GM18868 (cell line): Measurements from ENCODE around the gene PRDM15.

Experiments
- ATAC-seq: cut with Tn5 transposase; IDR thresholded peaks from one replicate; pipeline ENCODE4 v1.9.1; 2021; ENCODE audit warnings: mild to moderate bottlenecking, moderate library complexity; ENCODE audit not compliant: unreplicated experiment

Gene PRDM15

GRCh38 chr21:41812679-41813078 is 66.5 kb downstream of the PRDM15 start:
- ATAC-seq, result no peak

- no peak for ATAC-seq
These were observed 68.6 kb downstream of the PRDM15 start for GRCh38 chr21:41810597-41810932.

DNA sequence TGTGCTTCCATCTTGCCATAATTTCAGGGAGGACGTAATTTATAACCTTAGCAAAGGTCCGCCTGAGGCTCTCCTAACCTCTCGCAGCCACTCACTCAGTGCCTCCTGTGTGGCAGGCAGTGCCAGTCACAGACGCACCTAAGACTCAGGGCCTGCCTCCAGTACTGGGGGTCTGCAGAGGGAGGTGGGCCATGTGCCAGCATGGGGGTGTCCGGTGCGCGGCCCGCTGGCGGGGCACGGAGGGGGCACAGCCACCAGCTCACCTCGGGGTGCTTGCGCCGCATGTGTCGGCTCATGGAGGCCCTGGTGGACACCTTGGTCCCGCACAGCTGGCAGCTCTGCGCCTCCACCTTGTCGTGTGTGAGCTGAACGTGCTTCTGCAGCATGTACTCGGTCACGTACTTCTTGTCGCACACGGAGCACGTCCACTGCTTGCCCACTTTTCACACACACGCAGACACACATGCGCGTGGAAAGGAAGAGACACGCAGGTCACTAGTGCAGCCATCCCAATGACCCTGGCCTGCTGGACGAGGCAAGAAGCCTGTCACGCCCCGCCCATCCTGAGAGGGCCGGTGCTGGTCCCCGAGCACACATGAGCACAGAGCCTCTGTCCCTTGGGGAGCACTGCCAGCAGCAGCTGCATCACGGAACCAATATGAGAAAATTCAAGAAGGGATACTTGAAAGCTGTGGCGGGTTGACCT is 69.1 kb downstream of the PRDM15 start:
- ATAC-seq, result no peak

DNA sequence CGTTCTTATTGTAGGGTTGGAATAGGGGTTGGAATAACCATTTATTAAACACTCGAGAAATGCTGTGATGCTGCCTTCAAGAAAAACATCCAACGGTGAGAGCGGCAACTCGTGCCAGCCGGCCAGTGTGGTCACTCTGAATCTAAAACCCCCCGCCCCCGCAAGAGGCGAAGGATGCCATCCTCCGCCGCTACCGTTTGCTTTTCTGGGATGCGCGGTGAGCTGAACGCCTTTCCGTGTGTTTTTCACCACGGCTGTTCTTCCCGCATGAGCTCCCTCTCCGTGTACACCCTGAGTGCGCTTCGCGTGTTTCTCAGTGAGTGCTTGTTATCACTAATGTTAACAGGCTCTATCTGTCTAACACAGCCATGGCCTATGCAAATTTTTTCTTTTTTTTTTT is 70.3 kb downstream of the PRDM15 start:
- ATAC-seq, result no peak

DNA sequence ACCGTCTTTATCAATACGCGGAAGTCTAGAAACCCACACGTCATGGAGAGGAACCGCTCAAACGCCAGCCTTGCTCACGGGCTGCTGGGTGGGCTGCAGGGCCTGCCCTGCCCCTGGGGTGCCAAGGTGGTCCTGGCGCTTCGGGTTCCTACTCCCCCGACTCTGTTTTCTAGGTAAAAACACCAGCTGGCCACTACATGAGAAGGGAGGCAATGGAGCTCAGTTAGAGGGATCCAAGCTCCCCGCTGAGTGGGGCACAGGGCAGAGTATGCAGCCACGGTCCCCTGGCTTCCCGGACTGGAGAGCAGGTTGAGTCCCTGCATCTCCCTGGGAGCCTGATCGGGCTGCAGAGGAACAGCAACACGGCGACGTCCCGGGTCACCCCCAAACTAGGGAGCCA is 71.0 kb downstream of the PRDM15 start:
- no peak for ATAC-seq

DNA sequence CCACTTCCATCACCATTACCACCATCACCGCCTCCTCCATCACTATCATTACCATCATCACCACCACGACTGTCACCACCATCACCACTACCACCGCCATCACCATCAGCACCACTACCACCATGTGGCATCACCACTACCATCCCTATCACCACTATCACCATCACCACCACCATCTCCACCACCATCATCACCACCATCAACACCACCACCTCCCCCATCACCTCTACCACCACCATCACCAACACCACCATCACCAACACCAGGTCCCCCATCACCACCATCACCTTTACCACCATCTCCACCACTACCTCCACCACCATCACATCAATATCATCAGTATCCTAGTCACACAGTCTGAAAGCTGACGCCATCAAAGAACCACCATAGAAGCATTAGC is 72.4 kb downstream of the PRDM15 start:
- no peak for ATAC-seq

DNA sequence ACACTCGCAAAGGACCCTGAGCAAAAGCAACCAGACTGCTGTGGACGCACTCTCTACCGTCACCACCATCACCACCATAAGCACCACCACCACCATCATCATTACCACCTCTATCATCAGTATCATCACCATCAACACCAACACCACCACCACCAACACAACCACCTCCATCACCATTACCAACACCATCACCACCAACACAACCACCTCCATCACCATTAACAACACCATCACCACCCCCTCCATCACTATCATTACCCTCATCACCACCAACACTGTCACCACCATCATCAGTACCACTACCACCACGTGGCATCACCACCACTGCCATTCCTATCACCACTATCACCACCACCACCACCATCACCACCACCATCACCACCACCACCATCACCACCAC is 73.5 kb downstream of the PRDM15 start:
- ATAC-seq, result no peak

GRCh38 chr21:41805038-41805437 is 74.1 kb downstream of the PRDM15 start:
- ATAC-seq, result no peak

DNA sequence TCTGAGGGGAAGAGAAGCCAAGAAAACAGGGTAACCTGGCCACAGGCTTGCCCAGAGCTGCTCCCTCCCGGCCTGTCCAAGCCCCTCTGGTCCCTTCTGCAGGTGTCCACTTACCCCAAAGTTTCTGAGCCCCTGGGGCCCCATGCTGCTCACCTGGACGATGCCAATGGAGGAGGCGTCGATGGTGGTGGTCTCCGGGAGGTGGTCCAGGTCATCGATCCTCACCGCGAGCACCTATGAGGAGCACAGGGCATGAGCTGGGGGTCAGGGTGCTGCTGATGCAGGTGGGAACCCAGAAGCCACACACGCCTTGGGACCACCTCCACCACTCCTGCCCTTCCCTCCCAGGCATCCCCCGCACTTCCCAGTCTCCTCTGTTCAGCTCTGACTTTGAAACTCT is 74.8 kb downstream of the PRDM15 start:
- ATAC-seq, result no peak

GRCh38 chr21:41803316-41803715 is 75.8 kb downstream of the PRDM15 start:
- ATAC-seq, result no peak

DNA sequence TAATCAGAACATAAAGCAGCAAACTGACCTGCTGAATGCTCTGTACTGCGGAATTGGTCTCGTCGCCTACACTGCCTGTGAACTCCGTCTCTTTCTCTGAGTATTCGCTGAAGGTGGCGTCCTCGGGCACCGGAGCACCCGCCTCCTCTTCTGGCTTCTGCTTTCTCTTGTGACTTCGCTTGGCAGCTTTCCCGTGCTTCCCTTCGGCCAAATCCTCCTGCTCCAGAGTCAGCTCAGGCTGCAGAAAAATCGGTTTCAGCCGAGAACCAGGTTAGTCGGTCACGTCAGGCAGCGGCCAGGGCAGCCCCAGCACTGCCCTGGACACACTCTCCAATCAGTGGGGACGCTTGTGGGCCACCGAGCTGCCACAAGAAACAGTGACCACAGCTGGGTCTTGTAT is 76.5 kb downstream of the PRDM15 start:
- ATAC-seq, result no peak

- no peak for ATAC-seq
These were observed 77.0 kb downstream of the PRDM15 start for GRCh38 chr21:41802198-41802584.

GRCh38 chr21:41801321-41802197 is 77.6 kb downstream of the PRDM15 start:
- no peak for ATAC-seq

DNA sequence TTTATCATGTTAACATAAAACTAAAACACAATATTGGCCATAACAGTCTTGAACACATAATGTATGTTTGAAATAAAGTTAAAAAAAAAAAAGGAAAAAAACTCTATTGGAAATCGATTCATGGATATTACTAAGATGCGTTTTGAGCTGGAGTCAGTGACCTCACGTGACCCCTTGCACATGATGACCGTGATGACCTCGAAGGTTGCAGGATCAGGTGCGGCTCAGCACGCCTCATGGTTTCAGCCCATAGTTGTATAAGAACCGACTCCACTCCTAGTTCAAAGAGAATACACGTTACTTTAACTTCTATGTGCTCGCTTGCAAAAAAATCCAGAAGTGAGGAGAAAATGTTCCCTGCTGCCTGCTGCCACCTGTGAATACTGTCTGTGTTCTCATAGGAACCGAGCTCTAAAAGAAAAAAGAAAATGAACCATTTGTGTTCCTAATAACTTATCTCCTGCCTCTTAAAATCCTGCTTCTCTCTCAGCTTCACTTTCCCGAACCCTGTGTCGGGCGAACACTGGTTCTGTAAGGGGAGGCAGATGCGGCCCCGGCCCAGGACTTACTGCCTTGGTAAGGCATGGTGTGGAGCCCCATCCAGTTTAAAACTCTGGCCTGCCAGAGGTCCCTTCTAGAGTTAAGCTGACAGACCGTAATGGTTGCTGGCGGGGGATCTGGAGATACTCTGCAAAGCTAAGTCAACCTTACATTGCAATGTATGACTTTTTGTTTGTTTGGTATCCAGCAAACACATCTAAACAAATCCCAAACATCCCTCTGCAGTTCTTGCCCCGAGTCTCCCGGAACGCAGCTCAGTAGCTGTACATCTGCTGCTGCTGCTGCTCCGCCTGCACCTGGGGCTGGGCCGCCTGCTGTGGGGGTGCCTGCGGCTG is 78.5 kb downstream of the PRDM15 start:
- no peak for ATAC-seq

DNA sequence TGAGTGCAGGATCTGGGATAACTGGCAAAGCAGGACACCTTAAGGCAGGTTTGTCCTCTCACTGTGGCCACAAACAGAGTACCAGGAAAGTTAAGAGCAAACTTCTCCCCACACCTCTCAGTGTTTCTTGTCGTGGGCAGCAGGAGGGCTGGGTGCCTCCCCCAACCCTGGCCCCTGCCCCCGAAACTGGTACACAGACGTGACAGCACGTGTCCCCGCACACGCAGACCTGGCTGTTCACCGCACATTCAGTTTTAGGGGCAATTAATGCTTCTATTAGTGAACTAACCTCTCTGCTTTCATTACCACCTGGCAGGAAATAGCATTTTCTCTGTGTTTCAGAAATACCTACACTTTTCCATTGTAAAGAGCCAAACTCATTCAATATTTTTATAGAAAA is 79.4 kb downstream of the PRDM15 start:
- no peak for ATAC-seq

DNA sequence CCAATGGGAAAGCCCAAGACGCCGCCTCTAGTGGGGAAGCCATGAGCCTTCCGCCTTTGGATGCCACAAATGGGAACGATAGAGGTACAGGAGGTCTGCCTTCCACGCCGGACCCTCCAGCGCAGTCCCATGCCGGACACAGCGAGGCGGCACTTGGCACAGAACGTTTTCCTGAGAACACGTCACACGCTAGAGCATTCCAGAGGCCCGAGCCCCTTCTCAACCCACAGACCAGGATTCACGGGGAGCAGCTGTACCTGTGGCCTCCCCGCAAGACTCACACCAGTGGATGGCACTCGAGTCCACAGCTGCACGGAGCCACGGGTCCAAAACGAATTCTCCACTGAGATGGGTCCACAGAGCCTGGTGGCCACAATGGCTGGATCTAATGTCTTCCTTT is 80.8 kb downstream of the PRDM15 start:
- no peak for ATAC-seq

DNA sequence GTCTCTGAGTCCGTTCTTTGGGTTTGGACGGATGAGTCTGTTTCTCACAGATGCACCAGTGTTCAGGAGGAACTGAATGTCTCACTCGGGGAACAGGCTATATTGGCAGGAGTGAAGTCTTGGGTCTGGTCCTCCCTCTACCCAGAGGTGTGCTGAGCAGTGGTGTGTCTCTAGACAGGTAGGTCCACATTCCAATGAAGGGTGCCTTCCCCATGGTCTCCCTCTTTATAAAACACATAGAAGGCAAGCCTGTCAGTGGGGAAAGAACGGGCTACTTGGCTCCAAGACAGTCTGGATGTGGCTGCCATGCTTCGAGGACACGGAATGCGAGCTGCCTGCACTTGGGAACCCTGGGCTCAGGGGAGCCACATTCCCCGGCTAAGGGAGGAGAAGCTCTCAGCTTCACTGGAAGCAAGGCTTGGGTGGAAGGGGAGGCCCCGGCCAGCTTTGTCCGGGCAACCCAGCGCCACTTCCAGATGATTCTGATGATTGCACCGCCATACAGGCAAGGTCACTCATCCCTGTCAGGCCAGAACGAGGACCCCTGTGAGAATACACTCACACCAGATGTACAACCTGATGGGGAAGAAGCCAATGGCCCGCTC is 82.6 kb downstream of the PRDM15 start:
- ATAC-seq, result no peak

GRCh38 chr21:41795726-41796125 is 83.4 kb downstream of the PRDM15 start:
- ATAC-seq, result no peak

DNA sequence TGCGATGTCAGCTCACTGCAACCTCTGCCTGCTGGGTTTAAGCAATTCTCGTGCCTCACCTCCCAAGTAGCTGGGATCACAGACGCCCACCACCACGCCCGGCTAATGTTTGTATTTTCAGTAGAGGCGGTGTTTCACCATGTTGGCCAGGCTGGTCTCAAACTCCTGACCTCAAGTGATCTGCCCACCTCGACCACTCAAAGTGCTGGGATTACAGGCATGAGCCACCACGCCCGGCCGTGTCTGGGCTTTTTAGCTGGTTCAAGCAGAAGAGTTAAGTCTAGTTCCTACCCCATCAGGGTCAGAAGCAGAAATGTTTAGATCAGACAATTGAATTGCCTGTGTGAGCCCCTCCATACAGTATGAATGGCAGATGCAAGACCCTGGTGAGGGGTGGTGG is 84.5 kb downstream of the PRDM15 start:
- no peak for ATAC-seq

DNA sequence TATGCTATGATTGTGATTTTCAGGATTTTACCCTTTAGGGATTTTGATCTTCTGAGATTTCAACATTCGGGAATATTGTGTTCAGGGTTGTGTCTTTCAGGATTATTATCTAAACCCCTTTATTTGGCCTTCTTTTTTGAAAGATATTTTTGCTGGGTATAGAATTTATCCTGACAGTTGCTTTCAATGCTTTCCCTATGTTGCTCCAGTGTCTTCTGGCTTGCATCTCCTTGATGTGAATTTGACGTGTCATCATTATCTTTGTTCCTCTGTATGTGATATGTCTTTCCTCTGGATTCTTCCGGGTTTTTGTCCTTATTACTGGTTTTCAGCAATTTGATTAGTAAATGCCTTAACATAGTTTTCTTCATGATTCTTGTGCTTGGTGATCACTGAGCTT is 86.4 kb downstream of the PRDM15 start:
- no peak for ATAC-seq

GRCh38 chr21:41786509-41786987 is 92.6 kb downstream of the PRDM15 start:
- ATAC-seq, result no peak
